Fibroblast of gingiva (primary cell): ENCODE measurements around the gene ABHD10.
"Not testable (repeated sequence)": the region's sequence is repeated elsewhere in the genome, so short reads cannot be mapped to it uniquely, and the experiment has no call there.

Source experiments
- DNase-seq: peaks from one replicate; pipeline ENCODE4 v3.0.0-alpha.2; 2011; ENCODE audit warnings: low read depth

ABHD10 gene

GRCh38 chr3:112032098-112032731, 53.4 kb downstream of the ABHD10 start:
- DNase-seq: no peak

- no peak for DNase-seq
These were observed 55.6 kb downstream of the ABHD10 start, which contains the start of gene TMPRSS7 for GRCh38 chr3:112034436-112034835. TSS of gene TMPRSS7 (plus strand) at chr3:112034736. CDS start at chr3:112034846, 110 bp downstream.

- DNase-seq: no peak
These were observed 56.4 kb downstream of the ABHD10 start for GRCh38 chr3:112035241-112035640.

GRCh38 chr3:112037194-112037593, 58.4 kb downstream of the ABHD10 start:
- not testable (repeated sequence) for DNase-seq

GRCh38 chr3:112038863-112039262, 60.0 kb downstream of the ABHD10 start:
- DNase-seq: no peak

GRCh38 chr3:112041321-112041720, 62.5 kb downstream of the ABHD10 start:
- no peak for DNase-seq

- DNase-seq: no peak
These were observed 64.0 kb downstream of the ABHD10 start for GRCh38 chr3:112042842-112043280.
